Duodenal mucosa (tissue), 2 donors: ENCODE measurements around the gene ODAD2.
"Not testable (repeated sequence)": the region's sequence is repeated elsewhere in the genome, so short reads cannot be mapped to it uniquely, and the experiment has no call there.

Experiments used
- H3K27ac ChIP-seq: one replicate; pipeline ENCODE4 v1.7.0; 2013; ENCODE audit warnings: low read depth, low read length
- H3K27me3 ChIP-seq, 2 donors: one replicate each; pipeline ENCODE4 v1.7.0; 2013; ENCODE audit warnings: low read length in 2 of 2, control low read depth in 1 of 2; ENCODE audit not compliant: insufficient read depth in 2 of 2, control insufficient read depth in 1 of 2
- H3K36me3 ChIP-seq, 2 donors: one replicate each; pipeline ENCODE4 v1.7.0; 2013; ENCODE audit warnings: low read length in 2 of 2, control low read depth in 1 of 2; ENCODE audit not compliant: insufficient read depth in 2 of 2, control insufficient read depth in 1 of 2
- H3K4me1 ChIP-seq, 2 donors: one replicate each; pipeline ENCODE4 v1.7.0; 2013; ENCODE audit warnings: low read length in 2 of 2, control low read depth in 1 of 2; ENCODE audit not compliant: insufficient read depth in 2 of 2, control insufficient read depth in 1 of 2
- H3K4me3 ChIP-seq, 2 donors: one replicate each; pipeline ENCODE4 v1.7.0; 2013; ENCODE audit warnings: low read length in 2 of 2, low read depth in 1 of 2
- H3K9ac ChIP-seq, 2 donors: one replicate each; pipeline ENCODE4 v1.7.0; 2013; ENCODE audit warnings: low read length in 2 of 2, low read depth in 1 of 2
- H3K9me3 ChIP-seq, 2 donors: one replicate each; pipeline ENCODE4 v1.7.0; 2013; ENCODE audit warnings: low read length in 2 of 2, control low read depth in 1 of 2; ENCODE audit not compliant: control insufficient read depth in 1 of 2

Gene ODAD2

GRCh38 chr10:27970795-27971194 lies 28.1 kb downstream of the ODAD2 start:
- H3K9me3 ChIP-seq, H3K4me1 ChIP-seq, H3K9ac ChIP-seq, H3K4me3 ChIP-seq, H3K36me3 ChIP-seq, H3K27me3 ChIP-seq, H3K27ac ChIP-seq: not testable (repeated sequence)

GRCh38 chr10:27969931-27970330 lies 28.9 kb downstream of the ODAD2 start:
- not testable (repeated sequence) for H3K9me3 ChIP-seq, H3K9ac ChIP-seq, H3K4me3 ChIP-seq, H3K36me3 ChIP-seq, H3K27ac ChIP-seq, H3K27me3 ChIP-seq, H3K4me1 ChIP-seq

GRCh38 chr10:27959093-27959715 lies 39.7 kb downstream of the ODAD2 start:
- no peaks in the 10 kb centered on the region for H3K9me3 ChIP-seq
- H3K27ac ChIP-seq, result no peak overlapping the region
- no peak overlapping the region for H3K9ac ChIP-seq
- H3K4me3 ChIP-seq, result no peak overlapping the region
- H3K36me3 ChIP-seq, result no peaks in the 10 kb centered on the region
- no peaks in the 10 kb centered on the region for H3K27me3 ChIP-seq
- no peaks in the 10 kb centered on the region for H3K4me1 ChIP-seq

- not testable (repeated sequence) for H3K27me3 ChIP-seq, H3K4me1 ChIP-seq, H3K9me3 ChIP-seq, H3K27ac ChIP-seq, H3K36me3 ChIP-seq, H3K4me3 ChIP-seq, H3K9ac ChIP-seq
Observed at GRCh38 chr10:27958383-27958782, 40.5 kb downstream of the ODAD2 start.

GRCh38 chr10:27950242-27950564 lies 48.7 kb downstream of the ODAD2 start:
- H3K9me3 ChIP-seq, result no peaks in the 10 kb centered on the region
- H3K9ac ChIP-seq, result no peak overlapping the region
- H3K36me3 ChIP-seq, result no peaks in the 10 kb centered on the region
- H3K4me1 ChIP-seq, result no peaks in the 10 kb centered on the region
- no peak overlapping the region for H3K4me3 ChIP-seq
- H3K27ac ChIP-seq, result no peak overlapping the region
- no peaks in the 10 kb centered on the region for H3K27me3 ChIP-seq

GRCh38 chr10:27949528-27950241 lies 49.2 kb downstream of the ODAD2 start:
- Histone ChIP-seq H3K27me3 (no peaks in the 10 kb centered on the region), H3K36me3 (no peaks in the 10 kb centered on the region), H3K4me1 (no peaks in the 10 kb centered on the region), H3K4me3 (no peak overlapping the region), H3K9me3 (no peaks in the 10 kb centered on the region), H3K27ac (no peak overlapping the region), H3K9ac (no peak overlapping the region)

GRCh38 chr10:27948186-27948585 lies 50.7 kb downstream of the ODAD2 start:
- H3K4me3 ChIP-seq, result no peak overlapping the region
- no peaks in the 10 kb centered on the region for H3K9me3 ChIP-seq
- no peaks in the 10 kb centered on the region for H3K27me3 ChIP-seq
- no peaks in the 10 kb centered on the region for H3K4me1 ChIP-seq
- no peak overlapping the region for H3K27ac ChIP-seq
- H3K9ac ChIP-seq, result no peak overlapping the region
- H3K36me3 ChIP-seq, result no peaks in the 10 kb centered on the region

GRCh38 chr10:27947540-27947939 lies 51.3 kb downstream of the ODAD2 start:
- Histone ChIP-seq H3K27ac (no peak overlapping the region), H3K4me1 (no peaks in the 10 kb centered on the region), H3K9ac (no peak overlapping the region), H3K9me3 (no peaks in the 10 kb centered on the region), H3K27me3 (no peaks in the 10 kb centered on the region), H3K4me3 (no peak overlapping the region), H3K36me3 (no peaks in the 10 kb centered on the region)

GRCh38 chr10:27944005-27944404 lies 54.9 kb downstream of the ODAD2 start:
- no peaks in the 10 kb centered on the region for H3K4me1 ChIP-seq
- no peaks in the 10 kb centered on the region for H3K36me3 ChIP-seq
- no peaks in the 10 kb centered on the region for H3K9me3 ChIP-seq
- H3K27ac ChIP-seq, result no peak overlapping the region
- no peak overlapping the region for H3K4me3 ChIP-seq
- H3K27me3 ChIP-seq, result no peaks in the 10 kb centered on the region
- H3K9ac ChIP-seq, result no peak overlapping the region

- H3K9me3 ChIP-seq, result no peaks in the 10 kb centered on the region
- no peaks in the 10 kb centered on the region for H3K27me3 ChIP-seq
- no peak overlapping the region for H3K4me3 ChIP-seq
- H3K4me1 ChIP-seq, result no peaks in the 10 kb centered on the region
- no peak overlapping the region for H3K9ac ChIP-seq
- H3K27ac ChIP-seq, result no peak overlapping the region
- no peaks in the 10 kb centered on the region for H3K36me3 ChIP-seq
Observed at GRCh38 chr10:27914888-27915287, 84.0 kb downstream of the ODAD2 start.
